ENCODE measurements around the gene SNRPA. TPM values are rescaled to one million over a fixed set of nuclear protein-coding genes. Genes with fewer than 3 reads are reported as not detected.

SNRPA gene
- total and polyA plus RNA-seq, 2 of the 4 experiments (the other 2 are of a cell fraction): 30.3 to 81.3 TPM

DNA sequence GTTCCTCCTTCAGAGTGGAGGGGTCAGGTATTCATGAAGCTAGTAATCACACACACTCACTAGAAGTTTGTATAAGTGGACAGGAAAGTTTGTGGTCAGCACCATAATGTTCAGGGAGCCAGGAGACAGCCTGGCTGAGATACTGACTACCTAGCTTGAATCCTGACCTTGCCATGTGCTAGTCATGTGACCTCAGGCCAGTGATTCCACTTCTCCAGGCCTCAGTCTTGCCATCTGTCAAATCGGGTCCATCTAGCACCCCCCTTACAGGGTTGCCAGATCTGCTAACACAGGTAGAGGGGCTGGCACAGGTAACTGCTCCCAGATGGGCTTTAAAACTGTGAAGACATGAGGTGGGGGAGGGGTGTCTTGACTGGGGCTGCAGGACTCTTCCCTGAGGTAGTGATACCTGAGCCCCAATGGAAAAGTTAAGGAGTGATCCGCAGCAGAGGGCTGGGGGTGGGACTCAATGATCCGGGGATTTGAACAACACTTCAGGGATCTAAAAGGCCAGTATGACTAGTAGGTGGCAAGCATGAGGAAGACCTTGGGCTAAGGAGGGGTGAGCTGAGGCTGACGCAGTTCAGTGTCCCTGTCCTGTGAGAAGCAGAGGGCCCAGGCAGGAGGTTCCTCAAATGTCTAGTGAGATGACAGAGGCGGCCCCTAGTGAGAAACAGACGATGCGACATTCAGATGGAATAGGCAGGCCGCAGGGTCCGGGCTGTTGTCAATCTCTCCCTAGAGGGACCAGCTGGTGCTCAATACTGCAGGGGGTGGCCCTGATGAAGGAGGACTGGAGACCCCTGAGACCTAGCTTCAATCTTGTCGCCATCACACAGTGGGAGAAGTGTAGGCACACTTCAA is 9.2 kb upstream of the SNRPA start:
- H2AK9ac ChIP-seq (replicated peaks; ENCODE audit: low read depth, low read length, poor library complexity): peak overlapping the region; percentile 9
- no peak overlapping the region for H3K27ac ChIP-seq (ENCODE audit: insufficient read depth, low read length)
- no peaks in the 10 kb centered on the region for H4K20me1 ChIP-seq (ENCODE audit: insufficient read depth, low read length)
- H3K18ac ChIP-seq (ENCODE audit: low read depth, low read length): no peak overlapping the region
- no peaks in the 10 kb centered on the region for H3K9me3 ChIP-seq (ENCODE audit: control insufficient read depth, insufficient read depth, low read length)
- in situ Hi-C loops (cut with MboI; ENCODE audit: low sequenced_read_pairs) (no loop called here), dilution Hi-C loops (cut with HindIII; ENCODE audit: low sequenced_read_pairs, unreplicated experiment) (no loop called here), intact Hi-C loops (cut with micrococcal nuclease) (no loop called here)
- H3K79me1 ChIP-seq (ENCODE audit: low read depth in 1 of 2, low read length in 2 of 2): peaks cover 0 to 4% of the 10 kb centered on the region in 2 experiments; a peak in 1 of 4 replicates
- no peak overlapping the region for H4K5ac ChIP-seq (ENCODE audit: low read depth, low read length)
- H3K36me3 ChIP-seq (ENCODE audit: control insufficient read depth, insufficient read depth, low read length): peaks cover 20% of the 10 kb centered on the region
- no peak overlapping the region for H3K9ac ChIP-seq (ENCODE audit: low read depth, low read length)
- no peak overlapping the region for H2BK120ac ChIP-seq (ENCODE audit: low read depth, low read length)
- ATAC-seq (ENCODE audit: low read depth): no peak
- no peak overlapping the region for H3K4me2 ChIP-seq (ENCODE audit: low read depth, low read length)
- H3K9me1 ChIP-seq (ENCODE audit: insufficient read depth, low read length): peaks cover 7% of the 10 kb centered on the region; the same call in 1 of the 2 replicates
- H3K4me1 ChIP-seq (ENCODE audit: control insufficient read depth, insufficient read depth, low read length): peaks cover 10% of the 10 kb centered on the region
- H2BK5ac ChIP-seq (ENCODE audit: low read depth, low read length, poor library complexity, severe bottlenecking): no peak overlapping the region
- H2AFZ ChIP-seq (replicated peaks; ENCODE audit: low read length, poor library complexity): no peak overlapping the region
- H2AK5ac ChIP-seq (ENCODE audit: low read depth, low read length): 0 out of 2 replicates have a peak overlapping the region, but pooled peaks have one; percentile 4
- H3K4ac ChIP-seq (ENCODE audit: low read depth, low read length): no peak overlapping the region
- no peak overlapping the region for H2BK15ac ChIP-seq (ENCODE audit: low read depth, low read length)
- TF ChIP-seq, protein P1, sequence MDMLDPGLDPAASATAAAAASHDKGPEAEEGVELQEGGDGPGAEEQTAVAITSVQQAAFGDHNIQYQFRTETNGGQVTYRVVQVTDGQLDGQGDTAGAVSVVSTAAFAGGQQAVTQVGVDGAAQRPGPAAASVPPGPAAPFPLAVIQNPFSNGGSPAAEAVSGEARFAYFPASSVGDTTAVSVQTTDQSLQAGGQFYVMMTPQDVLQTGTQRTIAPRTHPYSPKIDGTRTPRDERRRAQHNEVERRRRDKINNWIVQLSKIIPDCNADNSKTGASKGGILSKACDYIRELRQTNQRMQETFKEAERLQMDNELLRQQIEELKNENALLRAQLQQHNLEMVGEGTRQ (IDR thresholded peaks at IDR 0.05; ENCODE audit: low read depth, low read length): 0 out of 2 replicates have a peak, but pooled peaks have one; percentile 15
- TF ChIP-seq, protein P2, sequence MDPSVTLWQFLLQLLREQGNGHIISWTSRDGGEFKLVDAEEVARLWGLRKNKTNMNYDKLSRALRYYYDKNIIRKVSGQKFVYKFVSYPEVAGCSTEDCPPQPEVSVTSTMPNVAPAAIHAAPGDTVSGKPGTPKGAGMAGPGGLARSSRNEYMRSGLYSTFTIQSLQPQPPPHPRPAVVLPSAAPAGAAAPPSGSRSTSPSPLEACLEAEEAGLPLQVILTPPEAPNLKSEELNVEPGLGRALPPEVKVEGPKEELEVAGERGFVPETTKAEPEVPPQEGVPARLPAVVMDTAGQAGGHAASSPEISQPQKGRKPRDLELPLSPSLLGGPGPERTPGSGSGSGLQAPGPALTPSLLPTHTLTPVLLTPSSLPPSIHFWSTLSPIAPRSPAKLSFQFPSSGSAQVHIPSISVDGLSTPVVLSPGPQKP (IDR thresholded peaks at IDR 0.05; ENCODE audit: borderline replicate concordance, low read depth, low read length): no peak
- TF ChIP-seq CHD1 (IDR thresholded peaks at IDR 0.05; ENCODE audit: low read depth, low read length) (no peak), MXI1 (IDR thresholded peaks at IDR 0.05; ENCODE audit: borderline replicate concordance, low read depth, low read length) (no peak), CEBPB (IDR thresholded peaks at IDR 0.05; ENCODE audit: low read depth, low read length) (no peak), MAZ (IDR thresholded peaks at IDR 0.05; ENCODE audit: borderline replicate concordance, low read depth, low read length) (no peak), RCOR1 (IDR thresholded peaks at IDR 0.05; ENCODE audit: insufficient replicate concordance, low read length) (no peak)
- no peak for DNase-seq
- no peak overlapping the region for H3K56ac ChIP-seq (ENCODE audit: extremely low read depth, insufficient read depth, low read length)
- POLR2A ChIA-PET (ENCODE audit: unreplicated experiment): interaction anchor here (0.5 kb wide), 1 partner anchor 59 kb away, joined by 3 read pairs; no protein-coding TSS in a partner anchor
- BruUV-seq (replicated peaks): TSS peak; percentile 82
- H2BK20ac ChIP-seq (ENCODE audit: low read depth, low read length): no peak overlapping the region
- H3K14ac ChIP-seq (replicated peaks; ENCODE audit: low read depth, low read length): no peak overlapping the region
- H4K8ac ChIP-seq (ENCODE audit: low read depth in 2 of 2, low read length in 2 of 2): no peak overlapping the region
- H3K27me3 ChIP-seq (ENCODE audit: control insufficient read depth, insufficient read depth, low read length): no peaks in the 10 kb centered on the region
- CTCF ChIA-PET: interaction anchor here (0.5 kb wide), 1 partner anchor 92 kb away, joined by 3 read pairs; no protein-coding TSS in a partner anchor
- no peak overlapping the region for H3K4me3 ChIP-seq (ENCODE audit: insufficient read depth, low read depth, low read length)
- 78% methylated on average over 5 of the region's 10 CpGs; no CpG with 5 or more reads in 1 of the 2 experiments for WGBS, 2 experiments (ENCODE audit: extremely low coverage in 2 of 2, insufficient read length in 1 of 2)
- no peak overlapping the region; the same call in 1 of the 2 replicates for H3K23ac ChIP-seq (ENCODE audit: low read depth, low read length)
- no peak overlapping the region for H4K91ac ChIP-seq (ENCODE audit: insufficient read depth, low read depth, low read length)
